ENCODE data around the gene KRTAP10-9.
"Not testable (repeated sequence)": the region's sequence is repeated elsewhere in the genome, so short reads cannot be mapped to it uniquely, and the experiment has no call there.

The KRTAP10-9 gene

GRCh38 chr21:44643741-44644310 is 16.9 kb downstream of the KRTAP10-9 start:
- DNase-seq: no peak

- no peak for DNase-seq
Measured at GRCh38 chr21:44644878-44645277, 18.0 kb downstream of the KRTAP10-9 start.

- not testable (repeated sequence) for DNase-seq
Measured at GRCh38 chr21:44646366-44647221, 19.7 kb downstream of the KRTAP10-9 start, which contains the start of gene KRTAP10-11. Gene KRTAP10-11, plus strand, starts transcription at chr21:44646414. Its CDS starts 45 bp downstream, at chr21:44646459.

GRCh38 chr21:44647222-44647552 is 20.3 kb downstream of the KRTAP10-9 start:
- DNase-seq: no peak

GRCh38 chr21:44648557-44649311 is 21.8 kb downstream of the KRTAP10-9 start:
- DNase-seq: no peak

GRCh38 chr21:44649521-44650100 is 22.7 kb downstream of the KRTAP10-9 start:
- no peak for DNase-seq

GRCh38 chr21:44650265-44650972 is 23.5 kb downstream of the KRTAP10-9 start:
- no peak for DNase-seq

- no peak for DNase-seq
Measured at GRCh38 chr21:44650973-44651675, 24.2 kb downstream of the KRTAP10-9 start.

- DNase-seq: no peak
Measured at GRCh38 chr21:44653123-44653522, 26.2 kb downstream of the KRTAP10-9 start.

- DNase-seq: no peak
Measured at GRCh38 chr21:44653656-44654575, 27.0 kb downstream of the KRTAP10-9 start.

- no peak for DNase-seq
Measured at GRCh38 chr21:44654576-44655175, 27.8 kb downstream of the KRTAP10-9 start, which contains the start of gene KRTAP12-4. Gene KRTAP12-4, minus strand, starts transcription at chr21:44654659. Its CDS starts 45 bp downstream, at chr21:44654614.

GRCh38 chr21:44656868-44657267 is 30.0 kb downstream of the KRTAP10-9 start:
- DNase-seq: no peak

GRCh38 chr21:44657635-44658540 is 31.0 kb downstream of the KRTAP10-9 start, which contains the start of gene KRTAP12-3:
Gene KRTAP12-3, plus strand, starts transcription at chr21:44657932. Its CDS starts 48 bp downstream, at chr21:44657980.
- no peak for DNase-seq

- DNase-seq: no peak
Measured at GRCh38 chr21:44658541-44658910, 31.6 kb downstream of the KRTAP10-9 start.

GRCh38 chr21:44658913-44659595 is 32.2 kb downstream of the KRTAP10-9 start:
- no peak for DNase-seq

GRCh38 chr21:44661567-44661966 is 34.7 kb downstream of the KRTAP10-9 start:
- DNase-seq: not testable (repeated sequence)

- DNase-seq: no peak
Measured at GRCh38 chr21:44664691-44665090, 37.8 kb downstream of the KRTAP10-9 start.

All from inflammatory macrophage (primary cell).